ENCODE results near the gene ZFYVE21. TPM values are rescaled to one million over a fixed set of nuclear protein-coding genes. Genes with fewer than 3 reads are reported as not detected.

Gene ZFYVE21
- total and polyA plus RNA-seq, 4 donors: 28.0 to 36.9 (median 30.8) TPM

DNA sequence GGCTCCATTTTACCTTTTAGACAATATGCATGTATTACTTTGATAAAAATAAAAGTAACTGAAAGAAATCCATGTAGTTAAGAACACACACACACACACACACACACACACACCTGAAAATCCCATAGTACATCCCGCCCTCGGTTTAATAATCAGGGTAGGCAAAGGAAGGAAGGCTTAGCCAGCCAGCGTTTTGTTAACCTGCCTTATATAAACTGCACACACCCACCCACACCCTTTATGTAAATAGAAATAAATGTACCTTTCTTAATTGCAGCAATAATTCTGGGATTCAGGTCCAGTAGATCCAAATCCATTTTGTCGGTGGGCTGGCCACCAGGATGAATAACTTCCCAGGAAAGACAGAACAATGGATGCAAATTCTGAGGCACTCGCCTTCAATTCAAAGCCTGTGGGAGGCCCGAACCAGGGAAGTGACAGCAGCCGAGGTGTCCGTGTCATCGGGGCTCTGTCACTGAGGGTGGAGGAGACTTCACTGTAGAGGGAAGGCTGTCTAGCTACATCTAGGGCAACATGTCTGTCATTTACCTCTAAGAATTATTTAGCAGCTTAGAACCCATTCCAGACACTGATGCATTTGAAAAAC lies 4.7 kb upstream of the ZFYVE21 start:
- TF ChIP-seq, protein P1, sequence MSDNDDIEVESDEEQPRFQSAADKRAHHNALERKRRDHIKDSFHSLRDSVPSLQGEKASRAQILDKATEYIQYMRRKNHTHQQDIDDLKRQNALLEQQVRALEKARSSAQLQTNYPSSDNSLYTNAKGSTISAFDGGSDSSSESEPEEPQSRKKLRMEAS (IDR thresholded peaks at IDR 0.05): no peak

DNA sequence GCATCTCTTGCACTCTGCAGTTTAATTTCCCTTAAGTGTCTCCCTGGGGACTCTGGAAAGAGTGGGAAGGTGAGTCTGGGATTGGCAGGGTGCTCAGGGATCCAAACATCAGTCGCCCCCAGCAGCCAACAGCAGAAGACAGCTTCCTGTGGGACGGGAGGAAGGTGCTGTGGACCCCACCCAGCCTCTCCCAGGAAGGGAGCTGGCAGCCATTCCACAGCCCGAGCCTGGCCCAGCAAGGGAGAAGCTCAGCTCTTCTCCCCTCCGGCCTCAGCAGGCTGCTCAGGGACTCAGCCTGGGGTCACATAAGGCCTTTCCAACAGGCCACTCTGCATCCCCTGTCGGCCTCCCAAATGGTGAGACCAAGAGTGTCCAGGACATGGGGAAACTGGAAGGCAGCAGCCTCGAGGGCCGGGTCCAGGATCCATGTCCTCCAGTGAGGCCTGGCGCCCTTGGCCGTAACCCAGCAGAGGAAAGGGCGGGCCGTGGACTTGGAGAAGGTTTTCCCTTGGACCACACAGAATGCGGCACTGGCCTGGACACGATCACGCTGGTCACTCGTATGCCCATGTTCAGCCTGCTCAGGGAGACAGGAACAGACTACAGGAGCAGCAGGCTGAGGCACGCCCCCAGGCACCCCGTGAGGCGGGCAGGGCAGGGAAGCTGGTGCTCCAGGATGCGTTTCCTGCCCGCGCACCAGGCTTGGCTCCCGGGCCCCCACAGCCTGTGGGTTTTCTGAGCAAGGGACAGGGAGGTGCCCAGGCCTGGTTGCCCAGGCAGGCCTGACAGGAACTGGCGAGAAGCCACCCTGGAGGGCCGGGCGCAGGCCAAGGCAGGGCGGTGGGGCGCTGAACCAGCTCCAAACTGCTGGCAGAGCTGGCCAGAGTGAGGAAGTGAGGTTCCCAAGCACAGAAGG lies 3.8 kb upstream of the ZFYVE21 start:
- DNase-seq (ENCODE audit: low spot score): no peak
- Histone ChIP-seq H3K36me3 (ENCODE audit: control insufficient read depth in 4 of 4, insufficient read depth in 3 of 4, low read depth in 1 of 4, low read length in 3 of 4) (no peaks in the 10 kb centered on the region), H3K27ac (ENCODE audit: low read depth in 1 of 2, low read length in 2 of 2) (no peak overlapping the region), H3K27me3 (ENCODE audit: control insufficient read depth in 4 of 4, insufficient read depth in 4 of 4, low read length in 3 of 4) (no peaks in the 10 kb centered on the region), H3K9ac (ENCODE audit: low read depth in 1 of 2, low read length in 2 of 2) (no peak overlapping the region), H3K4me1 (ENCODE audit: control insufficient read depth in 4 of 4, insufficient read depth in 4 of 4, low read length in 3 of 4) (peaks cover 0 to 13% (median 8%) of the 10 kb centered on the region in 4 donors), H3K4me3 (ENCODE audit: low read depth in 1 of 3, low read length in 3 of 3) (no peak overlapping the region), H3K9me3 (ENCODE audit: control insufficient read depth in 4 of 4, low read length in 3 of 4) (no peaks in the 10 kb centered on the region)
- TF ChIP-seq JUND (IDR thresholded peaks at IDR 0.05): no peak
- WGBS: 67% methylated on average over 27 of the region's 27 CpGs

More for the DNA sequence above, 4.7 kb upstream of the ZFYVE21 start:
- Histone ChIP-seq H3K27ac (ENCODE audit: low read depth in 1 of 2, low read length in 2 of 2) (no peak overlapping the region), H3K27me3 (ENCODE audit: control insufficient read depth in 4 of 4, insufficient read depth in 4 of 4, low read length in 3 of 4) (no peaks in the 10 kb centered on the region), H3K9ac (ENCODE audit: low read depth in 1 of 2, low read length in 2 of 2) (no peak overlapping the region), H3K9me3 (ENCODE audit: control insufficient read depth in 4 of 4, low read length in 3 of 4) (no peaks in the 10 kb centered on the region), H3K36me3 (ENCODE audit: control insufficient read depth in 4 of 4, insufficient read depth in 3 of 4, low read depth in 1 of 4, low read length in 3 of 4) (no peaks in the 10 kb centered on the region), H3K4me3 (ENCODE audit: low read depth in 1 of 3, low read length in 3 of 3) (no peak overlapping the region), H3K4me1 (ENCODE audit: control insufficient read depth in 4 of 4, insufficient read depth in 4 of 4, low read length in 3 of 4) (peaks cover 0 to 9% (median 5%) of the 10 kb centered on the region in 4 donors)
- DNase-seq (ENCODE audit: low spot score): no peak
- 76% methylated on average over 9 of the region's 9 CpGs for WGBS

GRCh38 chr14:103712633-103713247 lies 2.9 kb upstream of the ZFYVE21 start:
- H3K9me3 ChIP-seq (ENCODE audit: control insufficient read depth in 4 of 4, low read length in 3 of 4): no peaks in the 10 kb centered on the region
- no peaks in the 10 kb centered on the region for H3K36me3 ChIP-seq (ENCODE audit: control insufficient read depth in 4 of 4, insufficient read depth in 3 of 4, low read depth in 1 of 4, low read length in 3 of 4)
- no peak for DNase-seq (ENCODE audit: low spot score)
- H3K4me1 ChIP-seq (ENCODE audit: control insufficient read depth in 4 of 4, insufficient read depth in 4 of 4, low read length in 3 of 4): peaks cover 0 to 18% (median 8%) of the 10 kb centered on the region in 4 donors
- H3K9ac ChIP-seq (ENCODE audit: low read depth in 1 of 2, low read length in 2 of 2): no peak overlapping the region
- H3K4me3 ChIP-seq (ENCODE audit: low read depth in 1 of 3, low read length in 3 of 3): no peak overlapping the region
- no peak overlapping the region for H3K27ac ChIP-seq (ENCODE audit: low read depth in 1 of 2, low read length in 2 of 2)
- WGBS: 86% methylated on average over 24 of the region's 24 CpGs
- no peaks in the 10 kb centered on the region for H3K27me3 ChIP-seq (ENCODE audit: control insufficient read depth in 4 of 4, insufficient read depth in 4 of 4, low read length in 3 of 4)
- no peak for TF ChIP-seq RXRA (IDR thresholded peaks at IDR 0.05)
- no peak for TF ChIP-seq FOXA2 (IDR thresholded peaks at IDR 0.05)
- no peak for TF ChIP-seq ATF3 (IDR thresholded peaks at IDR 0.05)
- no peak for TF ChIP-seq NR2F2 (IDR thresholded peaks at IDR 0.05)
- no peak for TF ChIP-seq CTCF (IDR thresholded peaks at IDR 0.05; ENCODE audit: low read depth, low read length, missing input control)
- TF ChIP-seq YY1 (IDR thresholded peaks at IDR 0.05): no peak

Measured in liver (tissue), 9 donors.